K562 (cell line): ENCODE measurements around the gene GRIA1. TPM values are rescaled to one million over a fixed set of nuclear protein-coding genes. Genes with fewer than 3 reads are reported as not detected.

Source experiments
- BACH1 ChIP-seq: fragments of 200-800 bp; sonication (Bioruptor generic); IDR thresholded peaks from 2 replicates; pipeline ENCODE4 v1.6.1; 2016; ENCODE audit warnings: missing genetic modification characterization, missing compliant biosample characterization
- C11orf30 ChIP-seq: fragments of 450-650 bp; IDR thresholded peaks from 2 replicates; pipeline ENCODE4 v1.6.1; 2016; ENCODE audit warnings: low read depth, mild to moderate bottlenecking
- CHD4 ChIP-seq: fragments of 200-600 bp; sonication (generic); IDR thresholded peaks from 3 replicates; pipeline ENCODE4 v1.6.1; 2012; ENCODE audit warnings: low read depth, mild to moderate bottlenecking, mixed read lengths, low read length, inconsistent platforms; ENCODE audit not compliant: insufficient read depth, insufficient replicate concordance, poor library complexity, severe bottlenecking
- DLX4 ChIP-seq: fragments of 250-450 bp; sonication (Bioruptor Pico); IDR thresholded peaks from 2 replicates; pipeline ENCODE4 v1.6.1; 2021; ENCODE audit warnings: mild to moderate bottlenecking
- ETS1 ChIP-seq: conservative IDR thresholded peaks from 2 replicates; pipeline ENCODE4 v1.6.1; 2011; ENCODE audit warnings: low read depth, mild to moderate bottlenecking, low read length; ENCODE audit not compliant: control insufficient read depth
- FOXK2 ChIP-seq, 2 experiments: fragments of 450-650 bp; IDR thresholded peaks in 1 of 2; conservative IDR thresholded peaks in 1 of 2; 2 replicates each; pipeline ENCODE4 v1.6.1; 2016; ENCODE audit warnings: low read depth in 2 of 2, mild to moderate bottlenecking in 1 of 2
- FOXP1 ChIP-seq: sonication (generic); formaldehyde crosslinking; IDR thresholded peaks from 2 replicates; pipeline ENCODE4 v1.8.0; 2022; ENCODE audit warnings: mild to moderate bottlenecking, missing genetic modification reagents
- GTF2B ChIP-seq: IDR thresholded peaks from 2 replicates; pipeline ENCODE4 v1.6.1; 2011; ENCODE audit not compliant: insufficient read length; ENCODE audit errors: extremely low read depth
- HDAC2 ChIP-seq: fragments of 450-650 bp; IDR thresholded peaks from 2 replicates; pipeline ENCODE4 v1.6.1; 2016; ENCODE audit warnings: mild to moderate bottlenecking
- HNRNPK ChIP-seq: fragments of 200-400 bp; formaldehyde crosslinking; IDR thresholded peaks from one replicate; pipeline ENCODE4 v1.6.1; 2018; ENCODE audit warnings: mild to moderate bottlenecking, low read depth, low read length; ENCODE audit not compliant: poor library complexity, severe bottlenecking
- JUND ChIP-seq, 2 experiments: IDR thresholded peaks; 2 replicates in 1 of 2; 3 replicates in 1 of 2; pipeline ENCODE4 v1.6.1; 2011; ENCODE audit warnings: borderline replicate concordance in 2 of 2, low read depth in 2 of 2, low read length in 2 of 2, improper control_type of control experiment in 1 of 2, missing biosample characterization in 1 of 2, missing genetic modification characterization in 1 of 2, missing genetic modification reagents in 1 of 2
- KAT8 ChIP-seq: fragments of 450-650 bp; IDR thresholded peaks from 2 replicates; pipeline ENCODE4 v1.6.1; 2016; ENCODE audit warnings: low read depth, mild to moderate bottlenecking
- MTA3 ChIP-seq: fragments of 450-650 bp; formaldehyde crosslinking; IDR thresholded peaks from 2 replicates; pipeline ENCODE4 v1.6.1; 2017; ENCODE audit warnings: mild to moderate bottlenecking, borderline replicate concordance
- NFE2L1 ChIP-seq: fragments of 450-650 bp; IDR thresholded peaks from 2 replicates; pipeline ENCODE4 v1.6.1; 2016; ENCODE audit warnings: missing genetic modification characterization, low read depth, mild to moderate bottlenecking, missing compliant biosample characterization, moderate library complexity, borderline replicate concordance
- NR4A1 ChIP-seq, 2 experiments: fragments of 250-450 bp in 1 of 2; fragments of 450-650 bp in 1 of 2; sonication (Bioruptor Pico) in 1 of 2; IDR thresholded peaks; 2 replicates each; pipeline versions ENCODE4 v1.4.0 to v1.6.1; 2016 to 2020; ENCODE audit warnings: mild to moderate bottlenecking in 2 of 2, missing compliant biosample characterization in 1 of 2, missing genetic modification characterization in 1 of 2, moderate library complexity in 1 of 2
- THRA ChIP-seq: fragments of 450-650 bp; IDR thresholded peaks from 2 replicates; pipeline ENCODE4 v1.6.1; 2017; ENCODE audit warnings: mild to moderate bottlenecking, moderate library complexity
- ZNF146 ChIP-seq: IDR thresholded peaks from one replicate; pipeline ENCODE4 v1.6.1; 2018; ENCODE audit warnings: missing compliant biosample characterization; ENCODE audit not compliant: unreplicated experiment
- ZNF23 ChIP-seq: fragments of 250-450 bp; sonication (Bioruptor Pico); IDR thresholded peaks from 2 replicates; pipeline ENCODE4 v1.4.0; 2020; ENCODE audit warnings: mild to moderate bottlenecking
- ZNF232 ChIP-seq: sonication (generic); formaldehyde crosslinking; IDR thresholded peaks from 2 replicates; pipeline ENCODE4 v1.8.0; 2022; ENCODE audit warnings: mild to moderate bottlenecking, missing genetic modification reagents
- ZNF347 ChIP-seq: fragments of 450-650 bp; formaldehyde crosslinking; IDR thresholded peaks from 2 replicates; pipeline ENCODE4 v1.4.0; 2020; ENCODE audit warnings: low read depth, mild to moderate bottlenecking, moderate library complexity
- ZNF584 ChIP-seq: fragments of 200-800 bp; sonication (Bioruptor generic); IDR thresholded peaks from 2 replicates; pipeline ENCODE4 v1.6.1; 2016; ENCODE audit warnings: low read depth, mild to moderate bottlenecking, missing genetic modification characterization, missing compliant biosample characterization
- ZNF639 ChIP-seq, 2 experiments: fragments of 200-800 bp in 1 of 2; sonication (Bioruptor generic) in 1 of 2; sonication (generic) in 1 of 2; formaldehyde crosslinking in 1 of 2; IDR thresholded peaks in 1 of 2; conservative IDR thresholded peaks in 1 of 2; 2 replicates each; pipeline versions ENCODE4 v1.5.0 to v1.6.1; 2016 to 2020; ENCODE audit warnings: missing compliant biosample characterization in 1 of 2, missing genetic modification characterization in 1 of 2, missing genetic modification reagents in 1 of 2
- polyA plus RNA-seq, 8 experiments: library from polyadenylated mRNA; depleted of rRNA in 4 of 8; stranded (reverse) in 5 of 8; unstranded in 3 of 8; fragments of >200 nt; fragmentation: Nextera tagmentation in 2 of 8; fragmentation: Illumina TruSeq in 1 of 8; extraction: Ambion mirVana in 2 of 8; extraction: Trizol in 1 of 8; gene quantifications; 2 replicates each; pipeline versions ENCODE4 v1.2.1 to v1.2.3, GENCODE V29; 2011 to 2014; ENCODE audit warnings: inconsistent platforms in 1 of 8, missing spikeins in 1 of 8
- total RNA-seq, 7 experiments: library from RNA; depleted of rRNA in 6 of 7; stranded (reverse); fragments of >200 nt in 6 of 7; fragmentation: Illumina TruSeq in 2 of 7; extraction: Trizol in 2 of 7; gene quantifications; 2 replicates each; pipeline versions ENCODE4 v1.2.1 to v1.2.3, GENCODE V29; 2011 to 2021; ENCODE audit warnings: low replicate concordance in 1 of 7

Gene GRIA1
- total and polyA plus RNA-seq, 9 of the 15 experiments (the other 6 are each of a cell fraction or from before 2014, with no cell fraction given), result not detected

- no peak for TF ChIP-seq HNRNPK
- TF ChIP-seq MTA3, result no peak
- TF ChIP-seq ETS1, result no peak
- peak; percentile 34; the same call in 1 of the 2 replicates for TF ChIP-seq JUND (IDR thresholded peaks at IDR 0.05; ENCODE audit: borderline replicate concordance, low read depth, low read length)
- peak; percentile 78; the same call in 2 of the 3 replicates for TF ChIP-seq JUND (tag; IDR thresholded peaks at IDR 0.05; ENCODE audit: borderline replicate concordance, low read depth, low read length)
- no peak for TF ChIP-seq GTF2B
- TF ChIP-seq HDAC2, result no peak
- TF ChIP-seq ZNF232, result no peak
- TF ChIP-seq NR4A1 (CRISPR knock-in tag; IDR thresholded peaks at IDR 0.05), result no peak
- TF ChIP-seq NR4A1 (tag; IDR thresholded peaks at IDR 0.05), result no peak
- no peak for TF ChIP-seq KAT8
- no peak for TF ChIP-seq FOXK2 (conservative IDR thresholded peaks at IDR 0.05 in 1 of 2, IDR thresholded peaks at IDR 0.05 in 1 of 2; ENCODE audit: low read depth in 2 of 2)
- no peak for TF ChIP-seq THRA
- peak; percentile 35; the same call in 1 of the 2 replicates for TF ChIP-seq BACH1 (tag)
- 0 out of 2 replicates have a peak, but pooled peaks have one; percentile 11 for TF ChIP-seq C11orf30
- TF ChIP-seq DLX4 (CRISPR knock-in tag), result no peak
- no peak for TF ChIP-seq ZNF146
- no peak for TF ChIP-seq FOXP1
- TF ChIP-seq ZNF639 (CRISPR knock-in tag; conservative IDR thresholded peaks at IDR 0.05 in 1 of 2, IDR thresholded peaks at IDR 0.05 in 1 of 2), result no peak
- no peak for TF ChIP-seq ZNF347 (CRISPR knock-in tag)
- no peak for TF ChIP-seq ZNF23
- no peak for TF ChIP-seq CHD4
- TF ChIP-seq ZNF584, result no peak
- no peak for TF ChIP-seq NFE2L1 (tag)
Measured at GRCh38 chr5:153551537-153552079, 61.1 kb downstream of the GRIA1 start (continued).
